G401 (cell line): ENCODE results near the gene ALKBH4. TPM values are rescaled to one million over a fixed set of nuclear protein-coding genes. Genes with fewer than 3 reads are reported as not detected.

ENCODE experiments used
- DNase-seq: peaks from one replicate; pipeline ENCODE4 v3.0.0-alpha.2; 2015; ENCODE audit warnings: low spot score
- in situ Hi-C: cut with HindIII; loops from 2 replicates; pipeline ENCODE4 v1.10.0; 2016; ENCODE audit warnings: low sequenced_read_pairs, mixed read lengths
- total RNA-seq: library from RNA; depleted of rRNA; stranded (reverse); fragments of >200 nt; shearing (Covaris generic); gene quantifications from 2 replicates; pipeline ENCODE4 v1.2.3, GENCODE V29; 2014

ALKBH4 gene
- total RNA-seq, 1 experiment from 2014 or later = 73.3 TPM

GRCh38 chr7:102433219-102434038 is 31.2 kb downstream of the ALKBH4 start, which contains the start of gene ORAI2:
ORAI2 (plus strand) TSS chr7:102433575; CDS start chr7:102438957, 5,382 bp downstream.
- DNase-seq = peak; percentile 60

GRCh38 chr7:102432442-102433218 is 32.0 kb downstream of the ALKBH4 start:
- DNase-seq = peak; percentile 34
- in situ Hi-C loops = no loop called here

More at GRCh38 chr7:102433219-102434038, 31.2 kb downstream of the ALKBH4 start, which contains the start of gene ORAI2:
- in situ Hi-C loops = no loop called here

GRCh38 chr7:102431617-102432298 is 32.9 kb downstream of the ALKBH4 start:
- DNase-seq = peak; percentile 98
- in situ Hi-C loops = no loop called here

GRCh38 chr7:102429141-102429899 is 35.3 kb downstream of the ALKBH4 start:
- no peak for DNase-seq
- in situ Hi-C loops = no loop called here

GRCh38 chr7:102427019-102427405 is 37.7 kb downstream of the ALKBH4 start:
- in situ Hi-C loops = no loop called here
- no peak for DNase-seq

- DNase-seq = no peak
- in situ Hi-C loops = no loop called here
These were observed 38.2 kb downstream of the ALKBH4 start for GRCh38 chr7:102426268-102427018.

GRCh38 chr7:102425639-102426267 is 38.9 kb downstream of the ALKBH4 start:
- DNase-seq = peak; percentile 84
- in situ Hi-C loops = no loop called here

- in situ Hi-C loops = no loop called here
- DNase-seq = no peak
These were observed 39.9 kb downstream of the ALKBH4 start for GRCh38 chr7:102424787-102425218.

GRCh38 chr7:102424129-102424551 is 40.5 kb downstream of the ALKBH4 start:
- in situ Hi-C loops = no loop called here

GRCh38 chr7:102421706-102422240 is 42.9 kb downstream of the ALKBH4 start:
- no peak for DNase-seq
- in situ Hi-C loops = no loop called here

More at GRCh38 chr7:102424129-102424551, 40.5 kb downstream of the ALKBH4 start:
- DNase-seq = peak; percentile 92

GRCh38 chr7:102418592-102418991 is 46.1 kb downstream of the ALKBH4 start:
- in situ Hi-C loops = no loop called here
- no peak for DNase-seq

- no peak for DNase-seq
- in situ Hi-C loops = no loop called here
These were observed 47.6 kb downstream of the ALKBH4 start for GRCh38 chr7:102417105-102417504.

- in situ Hi-C loops = no loop called here
- DNase-seq = no peak
These were observed 48.3 kb downstream of the ALKBH4 start for GRCh38 chr7:102416406-102416805.

- DNase-seq = peak; percentile 45
- in situ Hi-C loops = no loop called here
These were observed 48.9 kb downstream of the ALKBH4 start for GRCh38 chr7:102415685-102416225.

- peak; percentile 67 for DNase-seq
- in situ Hi-C loops = no loop called here
These were observed 51.1 kb downstream of the ALKBH4 start for GRCh38 chr7:102413611-102414010.

GRCh38 chr7:102413091-102413490 is 51.6 kb downstream of the ALKBH4 start:
- in situ Hi-C loops = no loop called here
- DNase-seq = peak; percentile 97

- in situ Hi-C loops = no loop called here
- DNase-seq = peak; percentile 98
These were observed 52.1 kb downstream of the ALKBH4 start for GRCh38 chr7:102412548-102412947.
